Stimulated activated naive CD4-positive, alpha-beta T cell (primary cell): ENCODE measurements around the gene CDK11B.
"Not testable (repeated sequence)": the region's sequence is repeated elsewhere in the genome, so short reads cannot be mapped to it uniquely, and the experiment has no call there.

Experiments
- DNase-seq, 6 experiments: peaks; one replicate each; lab custom pipeline; 2025; lab: John Stamatoyannopoulos, UW

The CDK11B gene

GRCh38 chr1:1599030-1599934 lies 59.5 kb downstream of the CDK11B start:
- DNase-seq, result peak in 3 of 6 experiments; percentile 10 to 49 (median 44)

GRCh38 chr1:1598720-1599029 lies 60.1 kb downstream of the CDK11B start:
- DNase-seq, result no peak

- DNase-seq, result no peak
Observed at GRCh38 chr1:1598051-1598719, 60.6 kb downstream of the CDK11B start.

DNA sequence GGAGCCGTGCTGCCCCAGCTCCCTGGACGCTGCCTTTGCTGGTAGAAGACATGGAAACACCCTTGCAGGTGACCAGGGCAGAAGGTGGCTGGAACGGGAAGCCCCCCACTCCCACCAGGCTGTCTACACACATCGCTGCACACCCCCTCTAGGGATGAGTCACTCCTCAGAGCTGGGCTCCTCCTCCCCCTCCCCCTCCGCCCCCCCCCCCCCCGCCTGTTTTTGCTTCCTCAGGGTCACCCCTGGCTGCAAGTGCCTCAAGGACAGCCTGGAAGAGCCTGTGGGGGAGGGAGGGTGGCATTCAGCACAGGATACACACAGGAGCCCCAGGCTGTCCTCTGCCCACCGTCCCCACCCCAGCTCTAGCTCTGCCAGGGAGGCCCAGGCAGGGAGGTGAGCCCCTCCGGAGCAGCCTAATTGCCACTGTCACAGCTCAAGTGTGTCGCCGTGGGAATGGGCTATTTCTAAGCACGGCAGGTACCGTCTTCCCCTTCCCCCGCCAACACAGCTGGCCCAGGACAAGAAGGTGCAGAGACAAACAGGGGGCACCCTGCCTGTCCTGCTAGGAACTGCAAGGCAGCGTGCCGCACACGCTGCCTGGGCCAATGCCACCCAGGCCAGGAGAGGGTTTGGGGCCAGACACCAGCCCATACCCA lies 61.4 kb downstream of the CDK11B start:
- DNase-seq, result no peak

- DNase-seq, result no peak
Observed at GRCh38 chr1:1596493-1597274, 62.1 kb downstream of the CDK11B start.

DNA sequence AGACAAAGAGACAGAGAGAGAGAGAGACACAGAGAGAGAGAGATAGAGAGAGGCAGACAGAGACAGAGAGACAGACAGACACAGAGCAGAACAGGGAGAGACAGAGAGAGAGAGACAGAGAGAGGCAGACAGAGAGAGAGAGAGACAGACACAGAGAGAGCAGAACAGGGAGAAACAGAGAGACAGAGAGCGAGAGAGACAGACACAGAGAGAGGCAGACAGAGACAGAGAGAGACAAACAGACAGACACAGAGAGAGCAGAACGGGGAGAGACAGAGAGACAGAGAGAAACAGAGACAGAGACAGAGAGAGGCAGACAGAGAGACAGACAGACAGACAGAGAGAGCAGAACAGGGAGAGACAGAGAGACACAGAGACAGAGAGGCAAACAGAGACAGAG lies 63.5 kb downstream of the CDK11B start:
- DNase-seq, result not testable (repeated sequence)

DNA sequence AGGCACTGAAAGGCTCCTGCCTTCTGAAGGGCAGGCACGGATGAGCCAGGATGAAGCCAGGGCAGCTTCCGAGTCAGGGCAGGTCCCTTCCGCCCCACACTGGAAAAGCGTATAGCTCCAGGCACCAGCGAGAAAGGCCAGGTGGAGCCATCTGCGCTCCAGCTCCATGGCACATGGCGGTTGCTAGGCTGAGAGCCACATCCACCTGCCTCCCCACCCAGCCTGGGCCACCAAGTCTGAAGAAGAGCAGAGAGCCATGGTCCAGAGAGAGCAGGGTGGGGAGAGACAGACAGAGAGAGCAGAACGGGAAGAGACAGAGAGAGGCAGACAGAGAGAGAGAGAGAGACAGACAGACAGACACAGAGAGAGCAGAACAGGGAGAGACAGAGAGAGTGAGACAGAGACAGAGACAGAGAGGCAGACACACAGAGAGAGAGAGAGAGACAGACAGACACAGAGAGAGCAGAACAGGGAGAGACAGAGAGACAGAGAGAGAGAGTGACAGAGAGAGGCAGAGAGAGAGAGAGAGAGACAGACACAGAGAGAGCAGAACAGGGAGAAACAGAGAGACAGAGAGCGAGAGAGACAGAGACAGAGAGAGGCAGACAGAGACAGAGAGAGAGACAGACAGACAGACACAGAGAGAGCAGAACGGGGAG lies 64.1 kb downstream of the CDK11B start:
- DNase-seq, result no peak

GRCh38 chr1:1593834-1594601 lies 64.8 kb downstream of the CDK11B start:
- DNase-seq, result no peak

- no peak for DNase-seq
Observed at GRCh38 chr1:1591452-1591851, 67.4 kb downstream of the CDK11B start.
